Stimulated activated CD4-positive, alpha-beta T cell treated with anti-CD3 and anti-CD28 coated beads, Interleukin-1b, Interleukin-23, amount 100 ng/mL, for 4 hours (primary cell): Measurements from ENCODE around the gene SP3.

Experiments
- DNase-seq, 2 donors: peaks; one replicate each; pipeline ENCODE4 v3.0.0-alpha.2; 2020; ENCODE audit warnings: low read depth in 2 of 2

SP3 gene

DNA sequence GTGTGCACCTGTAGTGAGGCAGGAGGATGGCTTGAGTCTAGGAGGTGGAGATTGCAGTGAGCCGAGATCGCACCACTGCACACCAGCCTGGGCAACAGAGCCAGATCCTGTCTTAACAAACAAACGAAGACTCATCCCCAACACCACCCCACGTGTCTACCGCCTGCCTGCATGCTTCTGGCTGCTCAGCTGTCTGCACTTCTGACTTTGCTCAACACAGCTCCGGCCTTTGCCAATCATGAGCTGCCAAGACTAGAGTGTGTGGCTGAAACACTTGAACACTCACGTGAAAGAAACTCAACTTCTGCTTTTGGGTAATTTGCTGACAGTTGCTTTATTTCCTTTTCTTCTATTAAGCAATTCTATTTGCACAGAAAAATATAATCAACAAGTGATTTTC is 32.1 kb upstream of the SP3 start:
- no peak for DNase-seq

- DNase-seq, result no peak
These were observed 31.6 kb upstream of the SP3 start for GRCh38 chr2:173996766-173997165.

GRCh38 chr2:173993459-173993858 is 28.3 kb upstream of the SP3 start:
- DNase-seq, result no peak

DNA sequence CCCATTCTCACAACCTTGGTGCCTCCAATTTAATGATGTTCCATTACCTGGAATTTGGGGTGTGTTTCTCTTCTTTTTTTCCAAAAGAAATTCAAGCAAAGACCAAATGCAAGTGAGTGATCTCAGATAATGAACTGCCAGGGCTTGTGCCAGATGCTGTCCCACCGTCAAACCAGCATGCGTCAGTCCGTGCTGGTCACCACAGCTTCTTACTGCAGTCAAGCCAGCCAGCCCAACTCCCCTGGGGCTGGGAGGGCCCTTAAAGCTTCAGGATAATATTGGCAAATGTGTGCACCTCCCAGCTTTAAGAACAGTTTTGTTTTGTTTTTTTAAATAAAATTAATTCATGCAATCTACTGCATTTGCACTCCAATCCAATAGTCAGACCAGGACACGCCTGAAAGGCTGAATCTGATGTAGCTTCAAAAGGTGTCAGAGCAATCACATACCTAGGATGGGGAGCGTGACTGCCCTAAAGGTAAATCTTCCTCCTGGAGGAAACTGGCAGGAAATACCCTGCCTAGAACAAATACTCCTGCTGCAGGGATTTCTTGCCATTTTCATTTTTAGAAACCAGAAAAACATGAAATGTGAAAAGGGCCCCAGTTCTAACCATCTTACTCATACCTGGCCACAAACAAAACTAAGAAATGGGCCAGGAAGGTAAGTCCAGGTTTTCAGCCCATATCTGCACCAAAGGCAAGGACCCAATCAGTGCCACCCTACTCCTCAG is 26.8 kb upstream of the SP3 start:
- DNase-seq, result no peak

- no peak for DNase-seq
These were observed 26.0 kb upstream of the SP3 start for GRCh38 chr2:173990970-173991819.

DNA sequence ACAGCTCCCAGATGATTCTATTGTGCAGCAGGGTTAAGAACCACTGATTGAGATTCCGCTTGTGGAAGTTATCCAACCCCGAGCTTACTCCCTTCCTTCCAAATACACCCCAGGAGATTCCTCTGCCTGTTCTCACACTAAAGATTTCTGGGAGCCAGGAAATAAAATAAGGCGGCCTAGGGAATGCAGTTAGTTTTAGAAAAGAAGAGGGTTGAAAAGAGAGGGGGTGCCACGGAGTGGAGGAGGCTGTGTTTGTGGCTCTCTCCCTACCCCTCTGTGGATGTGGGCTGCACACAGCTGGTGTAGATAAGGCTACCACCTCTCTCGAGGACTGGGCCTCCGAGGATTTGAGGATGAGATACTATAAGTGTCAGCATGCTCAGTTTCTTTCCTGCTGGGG is 25.1 kb upstream of the SP3 start:
- no peak for DNase-seq

GRCh38 chr2:173989884-173990215 is 24.7 kb upstream of the SP3 start:
- no peak for DNase-seq

DNA sequence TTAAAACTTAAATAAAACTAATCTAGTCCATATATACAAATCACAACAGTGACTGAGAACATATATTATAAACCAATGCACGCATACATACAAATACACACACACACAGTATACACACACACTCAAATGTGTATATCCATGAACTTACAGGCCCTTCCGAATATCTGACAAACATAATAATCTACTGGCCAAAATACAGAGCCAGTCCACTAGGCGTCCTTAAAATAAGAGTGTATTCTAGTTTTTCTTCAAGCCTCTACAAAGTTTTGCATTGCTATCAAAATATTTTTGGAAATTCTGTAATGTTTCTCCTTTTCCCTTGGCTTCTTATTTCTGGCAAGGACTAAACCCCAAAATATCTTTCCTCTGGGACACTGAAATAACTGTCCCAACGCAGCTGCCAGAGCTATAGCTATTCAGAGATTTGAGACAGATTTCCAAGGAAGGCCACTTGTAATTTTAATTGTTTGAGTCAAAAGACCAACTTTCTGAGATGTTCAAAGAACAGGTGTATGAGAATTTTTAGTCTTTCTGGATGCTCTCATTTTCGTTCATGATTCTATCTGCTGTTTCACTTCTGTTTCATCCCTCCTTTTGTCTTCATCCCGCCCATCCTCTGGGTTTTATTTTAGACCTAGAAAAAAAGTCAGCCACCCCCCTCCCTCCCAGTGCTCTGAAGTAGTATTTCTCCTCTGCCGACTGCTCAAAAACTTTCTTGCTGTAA is 24.1 kb upstream of the SP3 start:
- no peak for DNase-seq

GRCh38 chr2:173986805-173987204 is 21.6 kb upstream of the SP3 start:
- no peak for DNase-seq

GRCh38 chr2:173985605-173985992 is 20.4 kb upstream of the SP3 start:
- no peak for DNase-seq

DNA sequence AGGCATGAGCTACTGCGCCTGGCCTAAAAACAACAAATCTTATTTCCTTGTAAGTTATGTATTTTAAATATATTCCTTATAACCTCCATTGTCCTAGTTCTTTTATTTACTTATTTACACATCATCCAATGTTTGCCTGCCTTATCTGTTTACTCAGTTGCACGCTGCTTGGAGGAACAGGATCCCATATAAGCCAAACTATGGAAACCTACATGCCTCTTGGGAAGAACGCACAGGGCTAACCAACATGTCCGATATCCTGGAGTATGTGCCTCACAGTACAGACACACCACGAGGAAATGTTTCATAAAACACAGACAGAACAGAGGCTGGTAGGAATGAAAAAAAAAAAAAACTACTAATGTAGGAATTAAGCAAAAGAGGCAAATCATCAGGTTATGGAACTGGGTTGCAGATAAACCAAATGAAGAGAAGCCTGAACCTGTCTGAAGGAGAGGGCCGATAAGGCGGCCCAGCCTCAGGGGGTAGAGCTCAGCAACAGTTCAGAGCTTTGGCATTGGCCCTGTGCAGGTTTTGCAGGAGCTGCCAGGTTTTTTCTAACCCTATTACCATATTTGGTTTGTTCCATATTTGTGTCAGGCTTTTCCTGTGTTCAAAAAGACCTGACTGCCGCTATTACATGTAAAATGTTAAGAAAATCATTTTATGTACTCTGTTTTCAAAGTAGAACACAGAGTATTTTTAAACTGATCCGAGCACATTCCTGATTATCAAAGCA is 19.9 kb upstream of the SP3 start:
- DNase-seq, result no peak

- DNase-seq, result no peak
These were observed 18.3 kb upstream of the SP3 start for GRCh38 chr2:173983391-173983871.

- DNase-seq, result no peak
These were observed 17.7 kb upstream of the SP3 start for GRCh38 chr2:173982918-173983317.

- no peak for DNase-seq
These were observed 17.1 kb upstream of the SP3 start for GRCh38 chr2:173982182-173982714.

DNA sequence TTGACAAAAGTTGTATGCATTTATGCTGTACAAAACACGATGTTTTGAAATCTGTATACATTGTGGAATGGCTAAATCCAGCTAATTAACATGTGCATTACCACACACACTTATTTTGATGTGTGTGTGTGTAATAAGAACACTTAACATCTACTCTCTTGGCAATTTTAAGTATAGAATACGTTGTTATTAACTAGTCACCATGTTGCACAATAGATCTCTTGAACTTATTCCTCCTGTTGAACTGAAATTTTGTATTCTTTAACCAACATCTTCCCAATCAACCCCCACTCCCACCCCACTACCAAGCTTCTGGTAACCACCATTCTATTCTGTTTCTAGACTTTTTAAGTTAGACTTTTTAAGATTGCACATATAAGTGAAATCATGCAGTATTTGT is 16.3 kb upstream of the SP3 start:
- no peak for DNase-seq

DNA sequence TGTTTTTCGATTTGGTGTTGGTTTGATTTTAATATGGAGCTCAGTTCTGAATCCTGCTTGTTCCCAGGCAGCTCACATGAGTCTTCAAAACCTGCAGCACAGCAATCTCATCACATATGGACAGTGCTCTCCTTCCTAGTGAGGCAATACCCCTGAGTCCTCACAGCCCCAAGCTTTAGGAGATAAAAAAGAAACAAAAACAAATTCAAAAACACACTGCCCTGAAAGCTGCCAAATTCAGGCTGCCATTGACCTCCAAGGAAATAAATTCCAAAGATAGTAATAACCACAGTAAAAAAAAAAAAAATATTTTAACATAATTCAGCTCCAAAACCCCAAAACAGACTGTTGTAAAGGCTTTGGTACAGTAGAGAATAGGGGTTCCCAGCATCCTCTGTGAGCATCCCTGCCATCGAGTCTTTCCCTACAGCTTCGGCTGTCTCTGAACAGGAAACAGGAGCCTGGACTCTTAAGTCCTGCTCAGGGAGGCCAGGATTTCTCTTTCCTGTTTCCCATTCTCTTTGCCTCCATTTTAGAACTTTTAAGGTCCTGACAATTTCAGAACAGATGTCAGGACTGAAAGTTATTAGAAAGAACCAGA is 14.7 kb upstream of the SP3 start:
- no peak for DNase-seq

- DNase-seq, result no peak
These were observed 13.3 kb upstream of the SP3 start for GRCh38 chr2:173978447-173978846.

DNA sequence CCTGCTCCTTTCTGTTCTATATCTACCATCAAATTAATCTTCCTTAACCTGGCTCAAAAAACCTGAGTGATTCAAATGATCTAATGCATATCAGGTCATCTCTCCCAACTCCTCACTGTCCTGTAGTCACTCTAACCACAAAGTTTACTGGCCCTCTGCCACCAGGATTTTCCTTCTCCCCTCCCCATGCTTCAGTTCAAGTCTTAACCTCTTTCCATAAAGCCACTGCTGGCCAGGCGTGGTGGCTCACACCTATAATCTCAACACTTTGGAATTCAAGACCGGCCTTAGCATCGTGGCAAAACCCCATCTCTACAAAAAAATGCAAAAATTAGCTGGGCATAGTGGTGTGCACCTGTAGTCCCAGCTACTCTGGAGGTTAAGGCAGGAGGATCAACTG is 7.5 kb upstream of the SP3 start:
- no peak for DNase-seq

DNA sequence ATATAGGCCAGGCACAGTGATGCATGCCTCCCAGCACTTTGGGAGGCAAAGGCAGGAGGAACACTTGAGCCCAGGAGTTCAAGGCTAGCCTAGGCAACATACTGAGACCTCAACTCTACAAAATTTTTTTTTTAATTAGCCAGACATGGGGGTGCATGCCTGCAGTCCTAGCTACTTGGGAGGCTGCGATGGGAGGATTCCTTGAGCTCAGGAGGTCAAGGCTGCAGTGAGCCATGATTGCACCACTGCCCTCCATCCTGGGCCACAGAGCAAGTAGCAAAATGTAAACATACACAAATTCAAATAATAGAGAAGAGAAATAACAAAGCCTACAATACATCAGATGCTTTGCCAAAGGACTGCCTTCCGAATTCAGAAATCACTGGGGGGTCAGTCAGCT is 7.0 kb upstream of the SP3 start:
- DNase-seq, result no peak

DNA sequence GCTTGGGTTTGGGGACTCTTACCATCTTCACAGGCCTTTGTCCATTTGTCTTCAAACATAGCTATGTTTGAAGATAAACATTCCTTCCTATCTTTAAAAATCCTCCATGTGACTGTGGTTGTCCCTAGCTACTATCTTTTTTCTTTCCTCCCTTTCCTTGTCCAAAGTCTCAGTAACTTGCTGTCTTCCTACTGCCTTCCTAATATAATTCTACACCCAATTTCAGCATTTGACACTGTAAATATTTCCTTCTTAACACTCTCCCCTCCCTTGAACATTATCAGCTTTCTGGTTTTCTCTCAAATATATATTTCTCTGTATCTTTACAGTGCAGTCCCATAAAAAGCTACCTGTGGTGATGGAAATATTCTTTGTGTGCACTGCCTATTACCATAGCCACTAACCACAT is 5.3 kb upstream of the SP3 start:
- DNase-seq, result no peak

DNA sequence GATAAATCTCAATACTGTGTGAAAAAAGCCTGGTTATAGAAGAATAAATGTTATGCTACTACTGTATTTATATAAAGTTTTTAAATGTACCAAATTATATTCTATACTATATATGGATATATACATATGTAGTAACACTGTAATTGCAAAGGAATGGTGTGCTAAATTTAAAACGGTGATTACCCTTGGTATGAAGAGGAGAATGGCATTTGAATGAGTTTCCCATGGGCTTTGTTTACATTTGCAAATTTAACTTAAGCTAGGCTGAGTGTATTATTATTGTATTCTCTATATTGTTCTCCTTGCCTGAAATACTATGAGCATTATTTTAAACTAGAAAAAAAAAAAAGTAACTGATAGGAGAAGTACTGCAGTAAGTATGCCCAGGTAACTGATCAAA is 4.7 kb upstream of the SP3 start:
- no peak for DNase-seq
